ENCODE measurements around the gene MEGF6.
A peak's percentile ranks its signal among the peaks of the same experiment; 100 is the strongest.
"Not testable (repeated sequence)": the region's sequence is repeated elsewhere in the genome, so short reads cannot be mapped to it uniquely, and the experiment has no call there.

The MEGF6 gene

DNA sequence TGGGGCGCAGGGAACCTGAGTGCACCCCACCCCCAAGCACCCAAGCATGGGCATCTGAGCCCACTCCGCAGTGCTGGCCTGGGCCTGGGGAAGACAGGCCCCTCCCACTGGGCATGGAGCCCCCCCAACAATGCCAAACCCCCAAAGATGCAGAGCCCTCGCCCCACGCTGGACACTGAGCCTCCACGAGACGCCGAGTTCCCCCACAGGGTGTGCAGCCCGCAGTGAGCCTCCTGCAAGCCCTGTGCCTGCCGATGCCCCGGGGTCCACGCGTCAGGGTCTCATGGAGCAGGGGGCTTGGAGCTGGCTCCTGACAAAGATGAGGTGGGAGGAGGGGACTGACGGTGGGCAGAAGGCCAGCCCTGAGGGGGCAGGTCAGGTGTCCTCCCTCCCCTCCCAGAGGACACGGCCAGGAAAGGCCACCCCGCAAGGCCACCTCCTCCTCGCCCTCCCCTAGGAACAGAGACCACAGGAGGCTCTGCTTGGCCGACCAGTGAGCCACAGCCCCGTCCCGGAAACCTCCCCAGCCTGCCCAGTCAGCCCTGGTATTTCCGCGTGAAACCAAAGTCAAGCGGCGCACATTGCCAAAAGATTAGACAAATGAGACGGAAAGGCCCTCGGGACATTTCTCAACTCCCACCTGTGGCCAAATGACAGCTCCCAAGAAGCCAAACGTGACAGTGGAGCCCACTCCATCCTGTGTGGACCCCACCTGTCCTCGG is 33.4 kb downstream of the MEGF6 start:
- Mint-ChIP-seq H3K36me3 (ENCODE audit: low read depth) (no peaks in the 10 kb centered on the region), H3K4me1 (no peaks in the 10 kb centered on the region), H3K27me3 (no peaks in the 10 kb centered on the region), H3K4me3 (no peak overlapping the region), H3K9me3 (no peaks in the 10 kb centered on the region), H3K27ac (no peak overlapping the region)
- DNase-seq = no peak
- ATAC-seq = no peak

- Mint-ChIP-seq H3K4me1 (no peaks in the 10 kb centered on the region), H3K36me3 (ENCODE audit: low read depth) (no peaks in the 10 kb centered on the region), H3K27ac (no peak overlapping the region), H3K27me3 (no peaks in the 10 kb centered on the region), H3K4me3 (no peak overlapping the region), H3K9me3 (no peaks in the 10 kb centered on the region)
- no peak for DNase-seq
- no peak for ATAC-seq
These were observed 34.0 kb downstream of the MEGF6 start for GRCh38 chr1:3577300-3577699.

GRCh38 chr1:3575993-3576392 is 35.3 kb downstream of the MEGF6 start:
- no peaks in the 10 kb centered on the region for H3K9me3 Mint-ChIP-seq
- no peaks in the 10 kb centered on the region for H3K36me3 Mint-ChIP-seq (ENCODE audit: low read depth)
- no peaks in the 10 kb centered on the region for H3K4me1 Mint-ChIP-seq
- no peak overlapping the region for H3K4me3 Mint-ChIP-seq
- DNase-seq (no peak), ATAC-seq (no peak)
- no peaks in the 10 kb centered on the region for H3K27me3 Mint-ChIP-seq
- H3K27ac Mint-ChIP-seq = no peak overlapping the region

- H3K4me1 Mint-ChIP-seq; DNase-seq; H3K36me3 Mint-ChIP-seq (ENCODE audit: low read depth); ATAC-seq; H3K27me3 Mint-ChIP-seq; H3K27ac Mint-ChIP-seq; H3K9me3 Mint-ChIP-seq; H3K4me3 Mint-ChIP-seq: not testable (repeated sequence)
These were observed 35.8 kb downstream of the MEGF6 start for GRCh38 chr1:3575515-3575914.

GRCh38 chr1:3573500-3573899 is 37.8 kb downstream of the MEGF6 start:
- Mint-ChIP-seq H3K36me3 (ENCODE audit: low read depth) (no peaks in the 10 kb centered on the region), H3K4me1 (no peaks in the 10 kb centered on the region), H3K4me3 (no peak overlapping the region), H3K9me3 (no peaks in the 10 kb centered on the region), H3K27me3 (no peaks in the 10 kb centered on the region), H3K27ac (no peak overlapping the region)
- ATAC-seq = no peak
- no peak for DNase-seq

DNA sequence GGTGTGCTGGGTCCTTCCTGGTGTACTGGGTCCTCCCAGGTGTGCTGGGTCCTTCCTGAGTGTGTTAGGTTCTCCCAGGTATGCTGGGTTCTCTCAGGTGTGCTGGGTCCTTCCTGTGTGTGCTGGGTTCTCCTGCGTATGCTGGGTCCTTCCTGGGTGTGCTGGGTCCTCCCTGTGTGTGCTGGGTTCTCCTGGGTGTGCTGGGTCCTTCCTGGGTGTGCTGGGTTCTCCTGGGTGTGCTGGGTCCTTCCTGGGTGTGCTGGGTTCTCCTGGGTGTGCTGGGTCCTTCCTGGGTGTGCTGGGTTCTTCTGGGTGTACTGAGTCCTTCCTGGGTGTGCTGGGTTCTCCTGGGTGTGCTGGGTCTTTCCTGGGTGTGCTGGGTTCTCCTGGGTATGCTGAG is 38.7 kb downstream of the MEGF6 start:
- H3K27me3 Mint-ChIP-seq; H3K27ac Mint-ChIP-seq; H3K4me1 Mint-ChIP-seq; H3K4me3 Mint-ChIP-seq; H3K9me3 Mint-ChIP-seq; DNase-seq; H3K36me3 Mint-ChIP-seq (ENCODE audit: low read depth); ATAC-seq: not testable (repeated sequence)

- Mint-ChIP-seq H3K27me3 (no peaks in the 10 kb centered on the region), H3K4me1 (no peaks in the 10 kb centered on the region), H3K4me3 (no peak overlapping the region), H3K27ac (no peak overlapping the region), H3K9me3 (no peaks in the 10 kb centered on the region), H3K36me3 (ENCODE audit: low read depth) (no peaks in the 10 kb centered on the region)
- no peak for DNase-seq
- ATAC-seq = no peak
These were observed 40.0 kb downstream of the MEGF6 start for GRCh38 chr1:3571263-3571662.

DNA sequence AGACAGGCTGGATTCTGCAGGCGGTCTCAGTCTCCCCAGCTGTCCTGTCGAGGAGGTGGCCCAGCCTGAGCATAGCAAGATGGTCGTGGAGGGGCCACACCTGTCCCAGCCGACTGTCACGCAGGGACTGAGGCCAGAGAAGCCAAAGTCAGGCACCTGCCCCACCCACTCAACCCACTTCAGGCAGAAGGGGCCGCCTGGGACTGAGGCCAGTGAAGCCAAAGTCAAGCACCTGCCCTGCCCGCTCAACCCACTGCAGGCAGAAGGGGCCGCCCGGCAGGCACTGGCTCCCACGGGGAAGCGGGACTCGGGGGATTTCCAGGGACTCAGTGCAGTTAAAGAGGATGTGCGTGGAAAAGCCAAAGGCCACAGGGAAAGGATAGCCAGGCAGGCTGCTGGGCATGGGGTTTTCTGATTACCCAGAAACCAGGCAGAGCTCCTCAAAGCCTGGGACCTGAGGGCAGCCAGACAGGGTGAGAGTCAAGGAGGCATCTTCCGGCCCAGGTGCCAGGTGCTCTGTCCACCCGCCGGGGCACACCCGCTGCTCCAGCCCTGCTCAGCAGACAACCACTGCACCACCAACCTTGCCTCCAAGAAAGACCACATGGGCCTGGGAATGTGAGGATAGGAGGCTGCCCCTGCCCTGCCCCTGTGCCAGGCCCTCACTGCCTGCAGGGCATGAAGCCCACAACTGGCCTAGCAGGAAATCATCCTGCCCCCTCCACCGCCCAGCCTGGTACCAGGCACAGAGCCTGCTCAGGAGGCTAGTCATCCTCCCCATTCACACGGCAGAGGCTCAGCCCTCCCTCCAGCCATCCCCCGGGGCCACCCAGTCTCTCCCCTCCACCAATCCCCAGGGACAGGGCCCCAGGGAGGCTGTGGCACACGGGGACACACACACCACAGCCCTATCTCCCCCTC is 41.0 kb downstream of the MEGF6 start:
- no peaks in the 10 kb centered on the region for H3K4me1 Mint-ChIP-seq
- DNase-seq (no peak), ATAC-seq (no peak)
- no peaks in the 10 kb centered on the region for H3K9me3 Mint-ChIP-seq
- H3K27ac Mint-ChIP-seq = no peak overlapping the region
- H3K27me3 Mint-ChIP-seq = no peaks in the 10 kb centered on the region
- H3K36me3 Mint-ChIP-seq (ENCODE audit: low read depth) = no peaks in the 10 kb centered on the region
- no peak overlapping the region for H3K4me3 Mint-ChIP-seq

DNA sequence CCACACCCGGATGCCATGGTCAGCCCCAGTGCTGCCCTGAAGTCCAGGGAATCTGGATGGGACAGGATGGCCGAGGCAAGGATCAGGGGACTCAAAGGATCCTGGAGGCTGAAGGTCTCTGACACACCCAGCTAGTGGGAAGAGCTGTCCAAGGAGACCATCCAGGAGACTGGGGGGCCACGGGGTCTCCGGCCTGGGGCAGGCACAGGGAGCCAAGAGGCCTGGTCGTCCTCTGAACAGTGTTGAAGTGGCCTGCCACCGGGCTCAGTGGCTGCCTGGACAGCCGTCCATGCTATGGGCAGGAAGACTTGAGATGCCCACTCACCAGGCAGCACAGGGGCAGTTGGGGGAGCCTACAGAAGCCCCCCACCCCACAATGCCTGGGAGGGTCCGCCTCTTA is 41.9 kb downstream of the MEGF6 start:
- no peak overlapping the region for H3K27ac Mint-ChIP-seq
- no peaks in the 10 kb centered on the region for H3K27me3 Mint-ChIP-seq
- H3K9me3 Mint-ChIP-seq = no peaks in the 10 kb centered on the region
- ATAC-seq (no peak), DNase-seq (no peak)
- no peak overlapping the region for H3K4me3 Mint-ChIP-seq
- no peaks in the 10 kb centered on the region for H3K36me3 Mint-ChIP-seq (ENCODE audit: low read depth)
- H3K4me1 Mint-ChIP-seq = no peaks in the 10 kb centered on the region

DNA sequence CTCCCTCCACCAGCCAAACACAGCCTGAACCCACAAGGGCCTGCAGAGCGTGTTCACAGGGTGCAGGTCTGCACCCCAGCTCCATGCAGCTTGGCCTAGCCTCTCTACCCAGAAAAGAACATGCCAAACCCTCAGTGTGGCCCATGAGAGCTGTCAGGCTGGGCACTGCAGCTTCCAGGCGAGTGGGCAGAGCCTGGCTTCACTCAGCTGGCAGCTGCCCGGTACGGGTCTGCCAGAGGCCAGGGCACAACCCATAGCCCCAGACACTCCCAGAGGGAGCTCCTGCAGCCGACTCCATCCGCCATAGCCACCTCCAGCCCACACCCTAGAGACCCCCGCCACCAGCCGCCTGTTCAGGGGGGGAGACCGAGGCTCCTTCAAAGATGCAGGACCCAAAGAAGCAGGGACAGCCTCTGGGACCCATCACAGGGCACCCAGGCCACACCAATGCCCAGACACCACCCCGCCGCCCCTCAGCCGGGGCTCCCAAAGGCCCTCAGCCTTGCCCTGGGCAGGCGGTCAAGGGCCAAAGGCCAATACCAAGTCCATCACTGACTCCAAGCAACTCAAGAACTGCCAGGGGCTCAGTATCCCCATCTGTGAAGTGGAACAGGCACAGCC is 42.4 kb downstream of the MEGF6 start:
- Mint-ChIP-seq H3K27ac (no peak overlapping the region), H3K4me3 (no peak overlapping the region), H3K36me3 (ENCODE audit: low read depth) (no peaks in the 10 kb centered on the region), H3K27me3 (no peaks in the 10 kb centered on the region), H3K4me1 (no peaks in the 10 kb centered on the region), H3K9me3 (no peaks in the 10 kb centered on the region)
- no peak for ATAC-seq
- no peak for DNase-seq

DNA sequence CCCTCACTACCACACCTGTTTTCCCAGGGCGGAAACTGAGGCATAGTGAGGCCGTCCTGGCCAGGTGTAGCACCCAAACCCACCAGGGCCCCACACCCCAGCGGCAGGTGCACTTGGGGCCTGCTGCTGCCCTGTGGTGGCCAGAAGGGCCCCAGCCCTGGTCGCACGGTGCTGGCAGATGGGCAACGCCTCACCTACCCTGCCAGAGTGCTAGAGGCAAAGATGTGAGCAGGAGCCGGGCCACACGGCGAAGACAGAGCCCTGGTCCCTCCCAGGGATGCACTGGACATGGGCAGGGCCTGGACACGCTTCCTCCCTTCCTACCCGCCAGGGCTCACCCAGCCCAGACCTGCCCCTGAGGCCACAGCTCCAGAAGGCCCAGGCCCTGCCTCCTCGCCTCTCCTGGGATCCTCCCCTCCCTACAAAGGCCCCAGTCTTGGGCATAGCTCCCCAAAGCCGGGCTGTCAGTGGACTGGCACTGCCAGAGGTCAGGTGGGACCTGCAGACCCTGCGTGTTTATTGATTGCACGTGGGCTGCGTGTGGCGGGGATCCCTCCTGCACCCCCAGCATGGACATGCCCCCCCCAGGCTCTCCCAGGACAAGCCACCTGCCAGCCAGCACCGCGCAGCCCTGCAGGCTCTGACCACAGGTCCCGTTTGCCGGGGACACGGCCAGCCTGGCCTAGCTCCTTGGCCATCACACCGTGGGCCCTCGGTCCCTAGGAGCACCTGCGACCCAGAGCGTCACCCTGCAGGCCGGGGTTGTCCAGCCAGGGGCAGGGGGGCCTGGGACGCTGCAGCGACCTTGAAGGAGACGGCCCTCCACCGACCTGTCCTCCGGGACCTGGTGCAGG is 44.1 kb downstream of the MEGF6 start:
- no peak overlapping the region for H3K27ac Mint-ChIP-seq
- no peaks in the 10 kb centered on the region for H3K36me3 Mint-ChIP-seq (ENCODE audit: low read depth)
- H3K4me1 Mint-ChIP-seq = no peaks in the 10 kb centered on the region
- ATAC-seq (no peak), DNase-seq (no peak)
- no peaks in the 10 kb centered on the region for H3K27me3 Mint-ChIP-seq
- H3K9me3 Mint-ChIP-seq = no peaks in the 10 kb centered on the region
- no peak overlapping the region for H3K4me3 Mint-ChIP-seq

GRCh38 chr1:3566003-3566885 is 45.1 kb downstream of the MEGF6 start:
- ATAC-seq (no peak), DNase-seq (no peak)
- Mint-ChIP-seq H3K4me3 (no peak overlapping the region), H3K27me3 (no peaks in the 10 kb centered on the region), H3K36me3 (ENCODE audit: low read depth) (no peaks in the 10 kb centered on the region), H3K9me3 (no peaks in the 10 kb centered on the region), H3K4me1 (no peaks in the 10 kb centered on the region), H3K27ac (no peak overlapping the region)

DNA sequence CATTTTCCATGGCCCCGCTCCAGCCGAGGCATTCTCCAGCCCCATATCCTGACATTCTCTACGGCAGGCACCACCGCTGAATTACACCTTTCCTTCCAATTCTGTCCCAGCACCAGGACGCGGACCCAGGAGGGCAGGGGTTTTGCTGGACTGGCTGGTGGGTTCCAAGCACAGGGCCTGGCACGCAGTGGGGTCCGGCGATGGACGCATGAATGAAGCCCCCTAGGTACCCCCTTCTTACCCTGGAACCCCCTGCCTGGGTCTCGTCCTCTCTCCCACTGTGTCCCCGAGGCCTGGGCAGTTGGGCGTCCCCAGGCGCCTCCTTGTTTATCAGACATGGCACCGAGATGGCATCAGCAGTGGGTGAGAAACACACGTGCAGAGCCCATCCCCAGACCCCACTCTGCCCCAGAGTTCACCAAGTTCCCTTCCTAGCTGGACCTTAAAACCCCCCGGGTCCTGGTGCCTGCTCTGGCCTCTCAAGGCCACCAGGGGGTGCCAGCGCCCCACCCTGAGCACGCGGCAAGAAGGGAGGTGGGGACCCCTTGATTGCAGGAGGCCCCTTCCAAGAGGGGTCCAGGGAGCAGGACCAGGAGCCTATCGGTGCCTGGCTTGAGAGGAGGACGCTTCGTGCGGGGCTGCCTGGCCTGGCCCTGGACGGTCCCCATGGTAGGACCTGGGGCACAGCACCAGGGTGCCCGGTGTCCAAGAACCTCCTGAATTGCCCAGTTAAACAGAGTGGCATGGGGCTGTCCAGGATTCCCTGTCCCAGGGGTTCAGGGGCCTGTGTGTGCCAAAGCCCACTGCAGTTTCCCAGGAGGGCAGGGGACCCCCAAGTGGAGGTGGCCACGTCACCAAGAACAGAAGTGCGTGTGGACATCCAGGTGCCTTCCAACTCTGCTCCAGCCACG is 46.1 kb downstream of the MEGF6 start:
- Mint-ChIP-seq H3K4me1 (no peaks in the 10 kb centered on the region), H3K4me3 (no peak overlapping the region), H3K27me3 (no peaks in the 10 kb centered on the region), H3K9me3 (no peaks in the 10 kb centered on the region), H3K36me3 (ENCODE audit: low read depth) (no peaks in the 10 kb centered on the region), H3K27ac (no peak overlapping the region)
- DNase-seq = peak; percentile 33
- ATAC-seq = no peak
